ENCODE data around the gene LEMD1. TPM values are rescaled to one million over a fixed set of nuclear protein-coding genes. Genes with fewer than 3 reads are reported as not detected.

LEMD1 gene
- total RNA-seq, 2 experiments from 2014 or later, result 0.78 TPM; not detected in 1

GRCh38 chr1:205332015-205332791, 89.7 kb downstream of the LEMD1 start:
- H3K9me3 Mint-ChIP-seq (ENCODE audit: insufficient read depth), result no peaks in the 10 kb centered on the region
- H3K36me3 Mint-ChIP-seq (ENCODE audit: low read depth), result no peaks in the 10 kb centered on the region
- ATAC-seq, result no peak
- no peaks in the 10 kb centered on the region for H3K4me1 Mint-ChIP-seq (ENCODE audit: low read depth)
- no peak overlapping the region for H3K4me3 Mint-ChIP-seq
- ChIA-PET CTCF (interaction anchor here (1.7 to 25.3 kb wide), 3 partner anchors 21 to 153 kb away, joined by 6 to 1266 read pairs (median 7); no protein-coding TSS in a partner anchor), POLR2A (no interaction called here)
- DNase-seq, result no peak
- peaks cover 38% of the 10 kb centered on the region for H3K27me3 Mint-ChIP-seq (ENCODE audit: low read depth)
- H3K27ac Mint-ChIP-seq, result no peak overlapping the region

Small RNA genes within 50 kb of the gene (microRNA-seq; reads per million reads assigned to microRNA genes)
- 35.0 reads per million, percentile 45 among the genes with 10 or more reads in this experiment for gene MIR135B

Other genes with a start within 250 kb of the LEMD1 start
- gene DSTYK, start 210.4 kb downstream of the LEMD1 start, total RNA-seq, result 10 to 100 TPM in 1 of 2 experiments, 1 to 10 TPM in 1; 9.7 to 10.4 TPM
- 1 to 10 TPM; 2.6 to 2.7 TPM for gene TMCC2, start 194.1 kb downstream of the LEMD1 start, total RNA-seq
- 1 to 10 TPM; 1.6 TPM for gene NUAK2, start 100.3 kb downstream of the LEMD1 start, total RNA-seq
- gene KLHDC8A, start 65.1 kb downstream of the LEMD1 start, total RNA-seq, result not detected
- under 1 TPM; 0.16 TPM for gene BLACAT1, start 34.0 kb upstream of the LEMD1 start, total RNA-seq
- 1 to 10 TPM; 4.5 to 6.0 TPM for gene CDK18, start 82.6 kb upstream of the LEMD1 start, total RNA-seq
- 10 to 100 TPM; 95.2 to 97.5 TPM for gene ELK4, start 210.0 kb upstream of the LEMD1 start, total RNA-seq

Measured in activated CD8-positive, alpha-beta T cell treated with anti-CD3 and anti-CD28 coated beads, Interleukin-2, amount 10 ng/mL, durations not matched to agents 7 days and 5 days (primary cell).